Left colon (tissue), 2 donors: ENCODE measurements around the gene POMT1. TPM values are rescaled to one million over a fixed set of nuclear protein-coding genes. Genes with fewer than 3 reads are reported as not detected.

Source experiments
- ATAC-seq: fragments of 200-7000 bp; cut with Tn5 transposase; one replicate; pipeline ENCODE4 v1.9.1; 2020; ENCODE audit warnings: mild to moderate bottlenecking, moderate library complexity
- DNase-seq, 2 donors: peaks; one replicate each; pipeline ENCODE4 v3.0.0-alpha.2; 2020
- intact Hi-C, 2 donors: fragments of 100-400 bp; cut with DNase I in 1 of 2; cut with micrococcal nuclease in 1 of 2; formaldehyde crosslinking; loops; one replicate each; pipeline versions ENCODE4 v1.11.2 to v1.14.0; 2022; cut with DNase I, micrococcal nuclease
- total RNA-seq, 2 donors: library from RNA; stranded (reverse); fragmentation: NEBNext Ultra II Directional; extraction: Animal tissue kit (Norgen Biotek cat#: 25700); gene quantifications; one replicate each; pipeline ENCODE4 v1.2.1, GENCODE V29; 2021
- donor health status: DM: no; HTN: no; CAD: no.
- donor health status: DM: yes; HTN: yes; CAD: no.

POMT1 gene
- total RNA-seq, 2 donors from 2014 or later, result 30.9 to 31.0 TPM

- DNase-seq (no peak), ATAC-seq (no peak)
- intact Hi-C loops, result no loop called here
Measured at GRCh38 chr9:131566158-131566557, 63.4 kb downstream of the POMT1 start.

DNA sequence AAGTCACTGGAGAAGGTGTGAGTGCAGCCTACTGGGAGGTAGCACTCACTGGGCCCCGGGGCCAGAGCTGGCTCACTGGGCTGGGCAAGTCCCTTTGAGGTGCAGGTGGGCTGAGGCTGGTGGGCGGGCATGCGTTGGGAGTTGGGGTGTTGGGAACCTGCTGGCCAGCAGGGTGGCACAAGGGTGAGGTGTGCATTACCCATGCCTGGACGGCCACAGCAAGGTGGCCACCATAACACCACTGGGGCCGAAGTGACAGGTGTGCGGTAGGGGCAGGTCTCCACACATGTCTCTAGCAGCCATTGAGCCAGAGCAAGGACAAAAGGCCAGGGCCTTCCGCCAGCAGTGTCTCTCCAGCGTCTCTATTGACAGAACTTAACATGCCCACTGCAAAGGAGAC is 65.2 kb downstream of the POMT1 start:
- intact Hi-C loops, result no loop called here
- ATAC-seq (no peak), DNase-seq (no peak)

Other genes starting within 250 kb of the POMT1 start
- gene FAM78A, start 226.4 kb upstream of the POMT1 start, total RNA-seq, result 1 to 10 TPM in 1 of 2 donors, under 1 TPM in 1; 0.85 to 2.7 TPM
- 1 to 10 TPM in 1 of 2 donors, under 1 TPM in 1; 0.43 to 1.1 TPM for gene PLPP7, start 213.2 kb upstream of the POMT1 start, total RNA-seq
- gene PRRC2B, start 108.8 kb upstream of the POMT1 start, total RNA-seq, result 100 to 1,000 TPM; 110 to 114 TPM
- gene UCK1, start 28.3 kb downstream of the POMT1 start, total RNA-seq, result 10 to 100 TPM; 22.6 to 29.5 TPM
- 1 to 10 TPM; 3.5 to 4.1 TPM for gene PRRT1B, start 42.6 kb downstream of the POMT1 start, total RNA-seq
- gene RAPGEF1, start 237.2 kb downstream of the POMT1 start, total RNA-seq, result 10 to 100 TPM; 61.2 to 75.0 TPM